HCT116 (cell line): ENCODE data around the gene BTBD6. TPM values are rescaled to one million over a fixed set of nuclear protein-coding genes. Genes with fewer than 3 reads are reported as not detected.

Experiments used
- ATAC-seq: fragments of 200-7000 bp; cut with Tn5 transposase; 2 replicates; pipeline ENCODE4 v1.9.1; 2020; ENCODE audit warnings: mild to moderate bottlenecking, moderate library complexity
- BruUV-seq: library from RNA; stranded (reverse); fragments of 400-500 nt; replicated peaks from 2 replicates; lab custom pipeline; 2021; lab: Mats Ljungman, UMichigan
- CTCF ChIA-PET: fragments of 300-600 bp; sonication (Branson Sonifier 250); formaldehyde crosslinking; loops from one replicate; lab custom pipeline; 2021; ENCODE audit warnings: antibody characterized with exemption; lab: Charles Lee
- POLR2A ChIA-PET: fragments of 300-600, 350-600 bp; sonication (Branson Sonifier 250); formaldehyde crosslinking; loops from one replicate; lab custom pipeline; 2021; ENCODE audit warnings: antibody characterized with exemption; lab: Charles Lee
- RAD21 ChIA-PET, 2 experiments: fragments of 300-600 bp; sonication (Branson Sonifier 250); formaldehyde crosslinking; loops; one replicate each; lab custom pipeline; 2023; ENCODE audit warnings: low total read pairs in 2 of 2; ENCODE audit not compliant: uncharacterized antibody in 2 of 2, unreplicated experiment in 2 of 2, low non-redundant PET in 1 of 2; lab: Charles Lee
- DNase-seq: peaks from one replicate; pipeline ENCODE4 v3.0.0-alpha.2; 2010; ENCODE audit warnings: low read depth, low spot score
- H2AFZ ChIP-seq: fragments of 200-600 bp; shearing (Covaris generic), sonication (generic); 2 replicates; pipeline ENCODE4 v1.6.1; 2017; ENCODE audit warnings: low read depth, mixed run types, mixed read lengths, antibody characterized with exemption, low read length; ENCODE audit not compliant: poor library complexity, severe bottlenecking
- H3K27ac ChIP-seq: 2 replicates; pipeline ENCODE4 v1.5.1; 2012; ENCODE audit warnings: low read depth, low read length
- H3K27me3 ChIP-seq: fragments of 200-600 bp; sonication (generic); 2 replicates; pipeline ENCODE4 v1.6.1; 2016; ENCODE audit warnings: mixed run types, low read length, mixed read lengths; ENCODE audit not compliant: insufficient read depth
- H3K36me3 ChIP-seq, 2 experiments: fragments of 200-500 bp in 1 of 2; fragments of 200-600 bp in 1 of 2; sonication (Bioruptor generic) in 1 of 2; sonication (generic) in 1 of 2; 2 replicates each; pipeline versions ENCODE4 v1.5.1 to v1.6.1; 2014 to 2016; ENCODE audit warnings: low read length in 2 of 2, inconsistent platforms in 1 of 2, mixed read lengths in 1 of 2, mixed run types in 1 of 2; ENCODE audit not compliant: insufficient read depth in 2 of 2, control insufficient read depth in 1 of 2
- H3K4me1 ChIP-seq, 2 experiments: fragments of 200-600 bp in 1 of 2; sonication (generic) in 1 of 2; 2 replicates each; pipeline versions ENCODE4 v1.5.1 to v1.6.1; 2012 to 2017; ENCODE audit warnings: low read length in 2 of 2, inconsistent platforms in 1 of 2, mild to moderate bottlenecking in 1 of 2, mixed read lengths in 1 of 2, mixed run types in 1 of 2, moderate library complexity in 1 of 2; ENCODE audit not compliant: insufficient read depth in 2 of 2, control insufficient read depth in 1 of 2
- H3K4me2 ChIP-seq: fragments of 200-600 bp; sonication (generic); 2 replicates; pipeline ENCODE4 v1.6.1; 2017; ENCODE audit warnings: mixed run types, low read length, mixed read lengths
- H3K4me3 ChIP-seq, 2 experiments: fragments of 200-600 bp in 1 of 2; sonication (generic) in 1 of 2; replicated peaks in 1 of 2; 2 replicates each; pipeline ENCODE4 v1.5.1; 2011 to 2016; ENCODE audit warnings: low read length in 2 of 2, control low read depth in 1 of 2, low read depth in 1 of 2, mild to moderate bottlenecking in 1 of 2, mixed read lengths in 1 of 2, mixed run types in 1 of 2
- H3K79me2 ChIP-seq: fragments of 200-600 bp; sonication (generic); 2 replicates; pipeline ENCODE4 v1.6.1; 2017; ENCODE audit warnings: mild to moderate bottlenecking, mixed run types, low read length, moderate library complexity, mixed read lengths; ENCODE audit not compliant: insufficient read depth
- H3K9ac ChIP-seq: fragments of 200-600 bp; sonication (generic); 2 replicates; pipeline ENCODE4 v1.6.1; 2016; ENCODE audit warnings: low read length, mixed read lengths
- H3K9me2 ChIP-seq: fragments of 200-600 bp; sonication (generic), shearing (Covaris generic); 2 replicates; pipeline ENCODE4 v1.6.1; 2017; ENCODE audit warnings: mixed run types, mild to moderate bottlenecking, moderate library complexity; ENCODE audit not compliant: insufficient read depth
- H3K9me3 ChIP-seq, 2 experiments: fragments of 200-500 bp in 1 of 2; fragments of 200-600 bp in 1 of 2; sonication (Bioruptor generic) in 1 of 2; sonication (generic) in 1 of 2; 2 replicates each; pipeline ENCODE4 v1.6.1; 2014 to 2017; ENCODE audit warnings: low read length in 2 of 2, mixed read lengths in 2 of 2, inconsistent platforms in 1 of 2, low read depth in 1 of 2, mild to moderate bottlenecking in 1 of 2, mixed run types in 1 of 2, moderate library complexity in 1 of 2; ENCODE audit not compliant: control insufficient read depth in 1 of 2, insufficient read depth in 1 of 2
- H4K20me1 ChIP-seq: fragments of 200-600 bp; sonication (generic), shearing (Covaris generic); 2 replicates; pipeline ENCODE4 v1.6.1; 2017; ENCODE audit warnings: mixed run types, mild to moderate bottlenecking, moderate library complexity; ENCODE audit not compliant: insufficient read depth
- ATF3 ChIP-seq: IDR thresholded peaks from 2 replicates; pipeline ENCODE4 v1.6.1; 2012
- CEBPB ChIP-seq: IDR thresholded peaks from 2 replicates; pipeline ENCODE4 v1.6.1; 2012; ENCODE audit warnings: low read depth
- EZH2phosphoT487 ChIP-seq: fragments of 200-600 bp; IDR thresholded peaks from 2 replicates; pipeline ENCODE4 v1.6.1; 2018; ENCODE audit warnings: antibody characterized with exemption, borderline replicate concordance
- intact Hi-C: fragments of 100-400 bp; cut with micrococcal nuclease; formaldehyde crosslinking; loops from 2 replicates; pipeline ENCODE4 v1.10.0; 2022
- total RNA-seq: library from RNA; stranded (reverse); gene quantifications from one replicate; pipeline ENCODE4 v1.2.1, GENCODE V29; 2021; ENCODE audit not compliant: unreplicated experiment

BTBD6 gene
- total RNA-seq, 1 experiment from 2014 or later = 35.9 TPM

DNA sequence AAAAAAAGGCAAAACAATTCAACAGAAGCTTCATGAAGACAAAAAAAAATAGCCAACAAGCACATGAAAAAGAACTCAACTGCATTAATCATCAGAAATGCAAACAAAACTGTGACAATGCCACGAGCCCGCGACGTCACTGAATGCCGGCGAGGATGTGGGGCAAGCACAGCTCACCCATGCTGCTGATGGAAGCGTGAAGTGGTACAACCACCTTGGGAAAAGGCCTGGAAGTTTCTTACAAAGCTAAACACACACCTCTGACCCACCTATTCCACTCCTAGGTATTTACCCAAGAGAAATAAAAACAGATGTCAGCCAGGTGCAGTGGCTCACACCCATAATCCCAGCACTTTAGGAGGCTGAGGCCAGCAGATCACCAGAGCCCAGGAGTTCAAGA lies 10.5 kb downstream of the BTBD6 start:
- Histone ChIP-seq H2AFZ (no peak overlapping the region), H3K27ac (no peak overlapping the region), H3K9ac (no peak overlapping the region), H4K20me1 (no peaks in the 10 kb centered on the region), H3K36me3 (no peaks in the 10 kb centered on the region), H3K79me2 (no peaks in the 10 kb centered on the region), H3K27me3 (no peaks in the 10 kb centered on the region), H3K4me1 (no peaks in the 10 kb centered on the region), H3K9me2 (no peaks in the 10 kb centered on the region), H3K4me2 (no peak overlapping the region), H3K9me3 (no peaks in the 10 kb centered on the region), H3K4me3 (no peak overlapping the region)
- TF ChIP-seq EZH2phosphoT487 (no peak), CEBPB (no peak)
- CTCF ChIA-PET = no interaction called here
- DNase-seq (no peak), ATAC-seq (no peak)
- BruUV-seq = no TSS peak
- POLR2A ChIA-PET = no interaction called here
- RAD21 ChIA-PET = no interaction called here
- intact Hi-C loops = no loop called here

DNA sequence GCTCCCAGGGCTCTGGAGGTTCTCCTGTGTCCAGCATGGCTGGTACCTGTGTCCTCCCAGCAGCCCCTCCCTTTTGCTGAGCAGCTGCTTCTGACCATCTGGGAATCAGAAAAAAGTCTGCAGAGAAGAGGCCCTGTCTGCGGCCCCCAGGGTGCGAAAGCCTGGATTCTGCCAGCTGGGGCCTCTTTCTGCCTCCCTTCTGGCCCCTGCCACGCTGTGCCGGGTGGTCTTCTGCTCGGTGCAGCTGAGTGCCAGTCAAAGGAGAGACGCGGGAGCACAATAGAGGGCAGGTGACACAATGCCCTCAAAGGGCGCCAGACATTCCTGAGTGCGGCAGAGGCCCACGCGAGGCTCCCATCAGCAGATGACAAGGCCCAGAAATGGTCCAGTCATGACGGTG lies 12.6 kb downstream of the BTBD6 start:
- BruUV-seq = no TSS peak
- CTCF ChIA-PET = interaction anchor here (1.5 kb wide), 1 partner anchor 13 kb away, joined by 5 read pairs; the partner anchor contains the start of gene BTBD6
- Histone ChIP-seq H3K9me2 (no peaks in the 10 kb centered on the region), H3K27me3 (no peaks in the 10 kb centered on the region), H2AFZ (no peak overlapping the region), H3K4me1 (no peaks in the 10 kb centered on the region), H3K27ac (no peak overlapping the region), H4K20me1 (no peaks in the 10 kb centered on the region)
- no peak for DNase-seq
- intact Hi-C loops = no loop called here
- RAD21 ChIA-PET = no interaction called here
- POLR2A ChIA-PET = no interaction called here
- no peak for TF ChIP-seq ATF3
- TF ChIP-seq, all 23 proteins: peak for 0
- Histone ChIP-seq H3K36me3 (no peaks in the 10 kb centered on the region), H3K9me3 (no peaks in the 10 kb centered on the region), H3K4me2 (no peak overlapping the region), H3K9ac (no peak overlapping the region), H3K4me3 (no peak overlapping the region), H3K79me2 (no peaks in the 10 kb centered on the region)
- no peak for ATAC-seq
